DOHH2 (cell line): Measurements from ENCODE around the gene CACNG5.

Experiments
- H3F3A ChIP-seq: fragments of 200-600 bp; sonication (generic), shearing (Covaris generic); 2 replicates; pipeline ENCODE4 v1.6.0; 2016; ENCODE audit warnings: antibody characterized with exemption, mild to moderate bottlenecking; ENCODE audit not compliant: control insufficient read depth, insufficient read depth
- H3K27ac ChIP-seq: fragments of 200-600 bp; sonication (generic); 2 replicates; pipeline ENCODE4 v1.5.1; 2014; ENCODE audit warnings: low read depth, mild to moderate bottlenecking, low read length, moderate library complexity
- H3K27me3 ChIP-seq: fragments of 200-600 bp; sonication (generic); 2 replicates; pipeline ENCODE4 v1.6.1; 2014; ENCODE audit warnings: mild to moderate bottlenecking, low read length, mixed read lengths; ENCODE audit not compliant: control insufficient read depth
- H3K36me3 ChIP-seq: fragments of 200-600 bp; sonication (generic); 2 replicates; pipeline ENCODE4 v1.6.1; 2014; ENCODE audit warnings: mild to moderate bottlenecking, low read length, moderate library complexity, mixed read lengths; ENCODE audit not compliant: control insufficient read depth
- H3K4me1 ChIP-seq: fragments of 200-600 bp; sonication (generic); 2 replicates; pipeline ENCODE4 v1.6.1; 2014; ENCODE audit warnings: mild to moderate bottlenecking, low read length, mixed read lengths; ENCODE audit not compliant: control insufficient read depth
- H3K4me2 ChIP-seq: fragments of 200-600 bp; sonication (generic); 2 replicates; pipeline ENCODE4 v1.6.0; 2014; ENCODE audit warnings: mild to moderate bottlenecking, low read length, moderate library complexity
- H3K4me3 ChIP-seq: fragments of 200-600 bp; sonication (generic); 2 replicates; pipeline ENCODE4 v1.5.1; 2014; ENCODE audit warnings: mild to moderate bottlenecking, low read length, mixed read lengths
- H3K79me2 ChIP-seq: fragments of 200-600 bp; sonication (generic); 2 replicates; pipeline ENCODE4 v1.6.1; 2014; ENCODE audit warnings: mild to moderate bottlenecking, low read length, mixed read lengths; ENCODE audit not compliant: control insufficient read depth
- H3K9me2 ChIP-seq: fragments of 200-600 bp; sonication (generic); replicated peaks from 2 replicates; pipeline ENCODE4 v1.6.1; 2014; ENCODE audit warnings: mild to moderate bottlenecking, low read length, mixed read lengths; ENCODE audit not compliant: control insufficient read depth
- H3K9me3 ChIP-seq: fragments of 200-600 bp; sonication (generic); 2 replicates; pipeline ENCODE4 v1.6.1; 2014; ENCODE audit warnings: antibody characterized with exemption, low read length, mixed read lengths; ENCODE audit not compliant: control insufficient read depth, insufficient read depth
- H4K20me1 ChIP-seq: fragments of 200-600 bp; sonication (generic); 2 replicates; pipeline ENCODE4 v1.6.0; 2014; ENCODE audit warnings: low read depth, mild to moderate bottlenecking, antibody characterized with exemption, low read length, moderate library complexity; ENCODE audit not compliant: control insufficient read depth, insufficient read depth
- CTCF ChIP-seq: fragments of 200-600 bp; sonication (generic); IDR thresholded peaks from one replicate; pipeline ENCODE4 v1.5.1; 2014; ENCODE audit warnings: antibody characterized with exemption, mild to moderate bottlenecking, low read depth, low read length; ENCODE audit not compliant: poor library complexity, severe bottlenecking
- EZH2phosphoT487 ChIP-seq: fragments of 200-600 bp; sonication (generic); IDR thresholded peaks from 2 replicates; pipeline ENCODE4 v1.6.1; 2017; ENCODE audit warnings: borderline replicate concordance, mild to moderate bottlenecking, antibody characterized with exemption, low read length, moderate library complexity, mixed read lengths

CACNG5 gene

GRCh38 chr17:66918896-66919295 lies 84.0 kb downstream of the CACNG5 start:
- H4K20me1 ChIP-seq = no peaks in the 10 kb centered on the region
- no peak for TF ChIP-seq CTCF
- no peak for TF ChIP-seq EZH2phosphoT487
- no peaks in the 10 kb centered on the region for H3K9me2 ChIP-seq
- H3K4me1 ChIP-seq = no peaks in the 10 kb centered on the region
- H3K4me2 ChIP-seq = no peak overlapping the region
- no peaks in the 10 kb centered on the region for H3F3A ChIP-seq
- H3K4me3 ChIP-seq = no peak overlapping the region
- H3K27me3 ChIP-seq = no peaks in the 10 kb centered on the region
- no peaks in the 10 kb centered on the region for H3K36me3 ChIP-seq
- H3K79me2 ChIP-seq = no peaks in the 10 kb centered on the region
- H3K27ac ChIP-seq = no peak overlapping the region
- H3K9me3 ChIP-seq = no peaks in the 10 kb centered on the region

- no peaks in the 10 kb centered on the region for H3K4me1 ChIP-seq
- H3K79me2 ChIP-seq = no peaks in the 10 kb centered on the region
- H3K4me2 ChIP-seq = no peak overlapping the region
- no peaks in the 10 kb centered on the region for H3K9me3 ChIP-seq
- no peaks in the 10 kb centered on the region for H3F3A ChIP-seq
- H4K20me1 ChIP-seq = no peaks in the 10 kb centered on the region
- TF ChIP-seq CTCF (no peak), EZH2phosphoT487 (no peak)
- no peaks in the 10 kb centered on the region for H3K9me2 ChIP-seq
- no peak overlapping the region for H3K27ac ChIP-seq
- H3K36me3 ChIP-seq = no peaks in the 10 kb centered on the region
- H3K27me3 ChIP-seq = peaks cover 3% of the 10 kb centered on the region
- H3K4me3 ChIP-seq = no peak overlapping the region
Observed at GRCh38 chr17:66920435-66920834, 85.5 kb downstream of the CACNG5 start.

- H3K27ac ChIP-seq = no peak overlapping the region
- H4K20me1 ChIP-seq = no peaks in the 10 kb centered on the region
- no peak overlapping the region for H3K4me2 ChIP-seq
- H3K4me3 ChIP-seq = no peak overlapping the region
- no peaks in the 10 kb centered on the region for H3K79me2 ChIP-seq
- TF ChIP-seq EZH2phosphoT487 (no peak), CTCF (no peak)
- H3K27me3 ChIP-seq = peaks cover 5% of the 10 kb centered on the region
- H3K9me3 ChIP-seq = no peaks in the 10 kb centered on the region
- H3K36me3 ChIP-seq = no peaks in the 10 kb centered on the region
- H3K4me1 ChIP-seq = no peaks in the 10 kb centered on the region
- H3F3A ChIP-seq = no peaks in the 10 kb centered on the region
- no peaks in the 10 kb centered on the region for H3K9me2 ChIP-seq
Observed at GRCh38 chr17:66920950-66921349, 86.0 kb downstream of the CACNG5 start.

GRCh38 chr17:66923886-66924285 lies 89.0 kb downstream of the CACNG5 start:
- H3F3A ChIP-seq = no peaks in the 10 kb centered on the region
- H3K9me3 ChIP-seq = no peaks in the 10 kb centered on the region
- no peak overlapping the region for H3K27ac ChIP-seq
- H3K4me3 ChIP-seq = no peak overlapping the region
- H3K27me3 ChIP-seq = peaks cover 13% of the 10 kb centered on the region
- no peaks in the 10 kb centered on the region for H3K36me3 ChIP-seq
- no peaks in the 10 kb centered on the region for H3K79me2 ChIP-seq
- TF ChIP-seq CTCF (no peak), EZH2phosphoT487 (no peak)
- H3K9me2 ChIP-seq = no peaks in the 10 kb centered on the region
- no peak overlapping the region for H3K4me2 ChIP-seq
- no peaks in the 10 kb centered on the region for H3K4me1 ChIP-seq
- H4K20me1 ChIP-seq = no peaks in the 10 kb centered on the region
